Astrocyte (in vitro differentiated cells and primary cell): ENCODE data around the gene CLEC2A. TPM values are rescaled to one million over a fixed set of nuclear protein-coding genes. Genes with fewer than 3 reads are reported as not detected.
"Not testable (repeated sequence)": the region's sequence is repeated elsewhere in the genome, so short reads cannot be mapped to it uniquely, and the experiment has no call there.

Experiments
- DNase-seq: peaks from one replicate; pipeline ENCODE4 v3.0.0-alpha.2; 2010; ENCODE audit warnings: low read depth
- FAIRE-seq: peaks from 2 replicates; lab custom pipeline; 2011; peaks lifted over from hg19 to GRCh38; lab: Jason Lieb, UNC
- H2AFZ ChIP-seq: 2 replicates; pipeline ENCODE4 v1.6.0; 2012; ENCODE audit warnings: low read depth, low read length, inconsistent platforms
- H3K27ac ChIP-seq: 2 replicates; pipeline ENCODE4 v1.5.1; 2011; ENCODE audit warnings: low read depth, low read length, inconsistent platforms
- H3K27me3 ChIP-seq: 2 replicates; pipeline ENCODE4 v1.6.0; 2011; ENCODE audit warnings: low read length, inconsistent platforms; ENCODE audit not compliant: insufficient read depth
- H3K36me3 ChIP-seq: 2 replicates; pipeline ENCODE4 v1.5.1; 2011; ENCODE audit warnings: low read length, inconsistent platforms; ENCODE audit not compliant: insufficient read depth
- H3K4me1 ChIP-seq: 2 replicates; pipeline ENCODE4 v1.5.1; 2011; ENCODE audit warnings: low read length, inconsistent platforms; ENCODE audit not compliant: insufficient read depth
- H3K4me2 ChIP-seq: 2 replicates; pipeline ENCODE4 v1.6.0; 2012; ENCODE audit warnings: low read length, inconsistent platforms
- H3K4me3 ChIP-seq: 2 replicates; pipeline ENCODE4 v1.5.1; 2011; ENCODE audit warnings: low read depth, mild to moderate bottlenecking, low read length, inconsistent platforms; ENCODE audit not compliant: insufficient read depth
- H3K79me2 ChIP-seq: 2 replicates; pipeline ENCODE4 v1.6.0; 2012; ENCODE audit warnings: mild to moderate bottlenecking, low read length, inconsistent platforms; ENCODE audit not compliant: insufficient read depth
- H3K9ac ChIP-seq: 2 replicates; pipeline ENCODE4 v1.6.0; 2012; ENCODE audit warnings: mild to moderate bottlenecking, low read length, inconsistent platforms
- H3K9me3 ChIP-seq: 2 replicates; pipeline ENCODE4 v1.5.1; 2012; ENCODE audit warnings: low read depth, mild to moderate bottlenecking, low read length, inconsistent platforms; ENCODE audit not compliant: insufficient read depth
- H4K20me1 ChIP-seq: 2 replicates; pipeline ENCODE4 v1.6.0; 2012; ENCODE audit warnings: low read length, inconsistent platforms; ENCODE audit not compliant: insufficient read depth
- H3K27ac Mint-ChIP-seq: one replicate; pipeline ENCODE4 v1.8.0; 2021; ENCODE audit warnings: mild to moderate bottlenecking, mixed read lengths; ENCODE audit not compliant: unreplicated experiment
- H3K27me3 Mint-ChIP-seq: one replicate; pipeline ENCODE4 v1.8.0; 2021; ENCODE audit warnings: low read depth, mixed read lengths; ENCODE audit not compliant: unreplicated experiment
- H3K36me3 Mint-ChIP-seq: one replicate; pipeline ENCODE4 v1.8.0; 2021; ENCODE audit warnings: low read depth, mixed read lengths; ENCODE audit not compliant: unreplicated experiment
- H3K4me1 Mint-ChIP-seq: one replicate; pipeline ENCODE4 v1.8.0; 2021; ENCODE audit warnings: low read depth, mixed read lengths; ENCODE audit not compliant: unreplicated experiment
- H3K4me3 Mint-ChIP-seq: one replicate; pipeline ENCODE4 v1.8.0; 2021; ENCODE audit warnings: mild to moderate bottlenecking, moderate library complexity, mixed read lengths; ENCODE audit not compliant: unreplicated experiment
- H3K9me3 Mint-ChIP-seq: one replicate; pipeline ENCODE4 v1.8.0; 2021; ENCODE audit warnings: mild to moderate bottlenecking, mixed read lengths; ENCODE audit not compliant: unreplicated experiment
- EZH2 ChIP-seq: IDR thresholded peaks from 2 replicates; pipeline ENCODE4 v1.6.1; 2012; ENCODE audit warnings: mild to moderate bottlenecking, low read length, inconsistent platforms; ENCODE audit not compliant: insufficient read depth
- total RNA-seq: library from RNA; stranded (reverse); gene quantifications from 2 replicates; pipeline ENCODE4 v1.2.1, GENCODE V29; 2021
- TF ChIP-seq, protein P1 (sequence below): IDR thresholded peaks from 2 replicates; pipeline ENCODE4 v1.5.1; 2011; ENCODE audit warnings: low read depth, mild to moderate bottlenecking, inconsistent platforms, low read length, moderate library complexity; ENCODE audit not compliant: insufficient read depth

Gene CLEC2A
- total RNA-seq, 1 donor from 2014 or later: 0.84 TPM

DNA sequence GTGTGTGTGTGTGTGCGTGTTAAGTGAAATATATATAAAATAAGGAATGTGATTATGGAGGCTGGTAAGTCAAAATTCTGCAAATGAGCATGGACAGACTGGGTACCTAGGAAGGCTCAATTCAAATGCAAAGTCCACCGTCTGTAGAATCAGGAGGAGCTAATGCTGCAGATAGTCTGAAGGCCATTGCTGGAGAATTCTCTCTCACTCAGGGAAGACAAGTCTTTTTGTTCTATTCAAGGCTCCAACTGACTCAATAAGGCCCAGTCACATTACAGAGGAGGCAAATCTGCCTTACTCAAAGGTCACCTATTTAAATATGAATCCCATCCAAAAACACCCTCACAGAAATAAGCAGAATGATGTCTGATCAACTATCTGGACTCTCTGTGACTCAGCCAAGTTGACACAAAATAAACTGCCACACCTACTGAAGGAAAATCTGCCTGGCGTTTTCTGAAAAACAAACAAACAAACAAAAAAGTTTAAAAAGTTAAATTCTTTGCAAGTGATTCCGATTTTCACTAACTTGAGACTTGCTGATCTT lies 51.6 kb downstream of the CLEC2A start:
- H3K27me3 ChIP-seq: no peaks in the 10 kb centered on the region
- H3K4me1 Mint-ChIP-seq: no peaks in the 10 kb centered on the region
- no peaks in the 10 kb centered on the region for H3K4me1 ChIP-seq
- H3K4me3 ChIP-seq: no peak overlapping the region
- no peak for TF ChIP-seq EZH2
- TF ChIP-seq, protein P1, sequence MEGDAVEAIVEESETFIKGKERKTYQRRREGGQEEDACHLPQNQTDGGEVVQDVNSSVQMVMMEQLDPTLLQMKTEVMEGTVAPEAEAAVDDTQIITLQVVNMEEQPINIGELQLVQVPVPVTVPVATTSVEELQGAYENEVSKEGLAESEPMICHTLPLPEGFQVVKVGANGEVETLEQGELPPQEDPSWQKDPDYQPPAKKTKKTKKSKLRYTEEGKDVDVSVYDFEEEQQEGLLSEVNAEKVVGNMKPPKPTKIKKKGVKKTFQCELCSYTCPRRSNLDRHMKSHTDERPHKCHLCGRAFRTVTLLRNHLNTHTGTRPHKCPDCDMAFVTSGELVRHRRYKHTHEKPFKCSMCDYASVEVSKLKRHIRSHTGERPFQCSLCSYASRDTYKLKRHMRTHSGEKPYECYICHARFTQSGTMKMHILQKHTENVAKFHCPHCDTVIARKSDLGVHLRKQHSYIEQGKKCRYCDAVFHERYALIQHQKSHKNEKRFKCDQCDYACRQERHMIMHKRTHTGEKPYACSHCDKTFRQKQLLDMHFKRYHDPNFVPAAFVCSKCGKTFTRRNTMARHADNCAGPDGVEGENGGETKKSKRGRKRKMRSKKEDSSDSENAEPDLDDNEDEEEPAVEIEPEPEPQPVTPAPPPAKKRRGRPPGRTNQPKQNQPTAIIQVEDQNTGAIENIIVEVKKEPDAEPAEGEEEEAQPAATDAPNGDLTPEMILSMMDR: no peak
- H3K27ac ChIP-seq: no peak overlapping the region
- H3K27me3 Mint-ChIP-seq: no peaks in the 10 kb centered on the region
- H3K9me3 ChIP-seq: no peaks in the 10 kb centered on the region
- H3K27ac Mint-ChIP-seq: no peak overlapping the region
- no peaks in the 10 kb centered on the region for H3K36me3 ChIP-seq
- no peak for FAIRE-seq
- H3K9ac ChIP-seq: no peak overlapping the region
- no peaks in the 10 kb centered on the region for H3K36me3 Mint-ChIP-seq
- H3K4me3 Mint-ChIP-seq: no peak overlapping the region
- H2AFZ ChIP-seq: no peak overlapping the region
- H3K4me2 ChIP-seq: no peak overlapping the region
- no peaks in the 10 kb centered on the region for H3K79me2 ChIP-seq
- H3K9me3 Mint-ChIP-seq: no peaks in the 10 kb centered on the region
- no peaks in the 10 kb centered on the region for H4K20me1 ChIP-seq
- DNase-seq: no peak

DNA sequence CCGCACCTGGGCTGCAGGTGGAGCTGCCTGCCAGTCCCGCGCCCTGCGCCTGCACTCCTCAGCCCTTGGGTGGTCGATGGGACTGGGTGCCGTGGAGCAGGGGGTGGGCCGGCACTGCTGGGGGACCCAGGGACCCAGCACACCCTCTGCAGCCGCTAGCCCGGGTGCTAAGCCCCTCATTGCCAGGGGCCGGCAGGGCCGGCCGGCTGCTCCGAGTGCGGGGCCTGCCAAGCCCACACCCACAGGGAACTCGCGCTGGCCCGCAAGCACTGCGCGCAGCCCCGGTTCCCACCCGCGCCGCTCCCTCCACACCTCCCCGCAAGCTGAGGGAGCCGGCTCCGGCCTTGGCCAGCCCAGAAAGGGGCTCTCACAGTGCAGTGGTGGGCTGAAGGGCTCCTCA lies 56.0 kb downstream of the CLEC2A start:
- not testable (repeated sequence) for H3K9me3 ChIP-seq, H3K4me1 Mint-ChIP-seq, H3K4me1 ChIP-seq, H3K9me3 Mint-ChIP-seq, H3K36me3 Mint-ChIP-seq, H3K27ac ChIP-seq, H3K4me2 ChIP-seq, H3K4me3 ChIP-seq, H2AFZ ChIP-seq, H3K27me3 ChIP-seq, FAIRE-seq, H4K20me1 ChIP-seq, H3K9ac ChIP-seq, H3K4me3 Mint-ChIP-seq, H3K36me3 ChIP-seq, DNase-seq, H3K79me2 ChIP-seq, H3K27ac Mint-ChIP-seq, H3K27me3 Mint-ChIP-seq

DNA sequence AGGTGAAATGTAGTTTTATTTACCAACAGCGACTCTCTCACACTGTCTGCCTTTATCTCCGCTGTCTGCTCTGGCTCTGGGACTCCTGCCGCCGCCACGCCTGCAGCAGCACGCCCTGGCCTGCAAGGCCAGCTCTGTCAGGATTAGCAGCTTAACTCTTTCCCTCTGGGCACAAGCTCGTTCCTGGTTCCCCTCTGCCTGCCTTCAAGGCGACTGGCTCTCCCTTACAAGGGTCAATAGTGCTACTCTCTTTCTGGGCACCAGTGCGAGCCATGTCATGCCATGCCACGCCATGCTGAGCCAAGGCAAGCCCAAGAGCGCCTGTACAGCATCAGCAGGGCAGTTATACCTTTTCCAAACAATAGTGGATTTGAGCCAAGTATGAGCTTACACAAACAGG lies 59.4 kb downstream of the CLEC2A start:
- no peaks in the 10 kb centered on the region for H3K36me3 Mint-ChIP-seq
- Histone ChIP-seq H3K4me3 (no peak overlapping the region), H2AFZ (no peak overlapping the region), H3K4me1 (no peaks in the 10 kb centered on the region), H3K27ac (no peak overlapping the region), H3K27me3 (no peaks in the 10 kb centered on the region), H3K4me2 (no peak overlapping the region), H3K9ac (no peak overlapping the region), H4K20me1 (no peaks in the 10 kb centered on the region), H3K79me2 (no peaks in the 10 kb centered on the region), H3K36me3 (no peaks in the 10 kb centered on the region), H3K9me3 (no peaks in the 10 kb centered on the region)
- H3K27ac Mint-ChIP-seq: no peak overlapping the region
- no peaks in the 10 kb centered on the region for H3K9me3 Mint-ChIP-seq
- H3K27me3 Mint-ChIP-seq: no peaks in the 10 kb centered on the region
- TF ChIP-seq EZH2: no peak
- TF ChIP-seq, protein P1: no peak
- H3K4me1 Mint-ChIP-seq: peaks cover 4% of the 10 kb centered on the region
- no peak for FAIRE-seq
- H3K4me3 Mint-ChIP-seq: no peak overlapping the region
- no peak for DNase-seq
